D341Med (cell line): Measurements from ENCODE around the gene FGD2.
"Not testable (repeated sequence)": the region's sequence is repeated elsewhere in the genome, so short reads cannot be mapped to it uniquely, and the experiment has no call there.

Source experiments
- DNase-seq: peaks from one replicate; pipeline ENCODE4 v3.0.0; 2012; ENCODE audit warnings: low spot score

FGD2 gene

GRCh38 chr6:37058984-37059343, 53.5 kb downstream of the FGD2 start:
- not testable (repeated sequence) for DNase-seq

GRCh38 chr6:37059344-37060194, 54.1 kb downstream of the FGD2 start:
- DNase-seq: no peak

- DNase-seq: no peak
These were observed 54.7 kb downstream of the FGD2 start for GRCh38 chr6:37060195-37060559.

GRCh38 chr6:37061157-37061804, 55.8 kb downstream of the FGD2 start:
- DNase-seq: no peak

GRCh38 chr6:37062424-37062823, 57.0 kb downstream of the FGD2 start:
- no peak for DNase-seq

DNA sequence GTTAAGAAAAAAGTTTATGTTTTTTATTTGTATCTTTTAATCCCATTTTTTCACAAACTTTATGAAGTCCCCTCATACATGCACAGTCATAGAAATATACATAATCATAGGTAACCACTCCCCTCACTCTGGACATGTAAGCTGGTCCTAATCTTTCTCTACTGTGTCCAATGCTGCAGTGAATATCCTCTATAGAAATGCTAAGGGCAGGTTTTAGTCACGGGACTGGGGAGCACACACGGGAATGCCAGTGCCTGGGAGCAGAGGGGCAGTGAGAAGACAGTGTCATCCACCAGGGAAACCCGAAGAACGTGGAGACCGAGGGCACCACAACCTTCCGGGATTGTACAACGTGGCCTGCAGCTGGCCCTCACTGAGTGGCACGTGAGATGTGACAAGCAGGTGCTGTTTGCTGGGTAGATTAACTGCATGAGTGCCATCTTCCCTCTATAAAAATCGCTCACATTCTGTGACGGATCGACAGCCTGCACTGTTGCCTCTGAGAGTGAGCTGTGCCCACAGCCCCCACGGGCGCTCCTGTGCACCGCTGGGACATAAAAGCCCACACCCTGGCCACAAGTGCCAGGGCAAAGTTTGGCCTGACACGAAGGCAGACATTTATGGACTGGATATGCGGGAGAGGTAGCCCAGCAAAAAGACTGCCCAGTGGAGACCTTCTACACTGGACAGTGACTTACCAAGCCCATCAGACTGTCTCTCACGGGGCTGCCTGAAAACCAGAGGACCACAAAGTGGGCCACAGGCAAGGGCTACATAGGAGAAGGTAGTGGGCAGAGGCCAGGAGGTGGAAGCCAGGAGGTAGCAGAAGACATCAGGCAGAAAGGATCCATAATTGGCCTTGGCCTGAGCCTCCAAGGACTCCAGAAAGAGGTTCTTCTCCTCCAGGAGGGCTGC, 63.2 kb downstream of the FGD2 start:
- DNase-seq: no peak

GRCh38 chr6:37069639-37070038, 64.2 kb downstream of the FGD2 start:
- no peak for DNase-seq

DNA sequence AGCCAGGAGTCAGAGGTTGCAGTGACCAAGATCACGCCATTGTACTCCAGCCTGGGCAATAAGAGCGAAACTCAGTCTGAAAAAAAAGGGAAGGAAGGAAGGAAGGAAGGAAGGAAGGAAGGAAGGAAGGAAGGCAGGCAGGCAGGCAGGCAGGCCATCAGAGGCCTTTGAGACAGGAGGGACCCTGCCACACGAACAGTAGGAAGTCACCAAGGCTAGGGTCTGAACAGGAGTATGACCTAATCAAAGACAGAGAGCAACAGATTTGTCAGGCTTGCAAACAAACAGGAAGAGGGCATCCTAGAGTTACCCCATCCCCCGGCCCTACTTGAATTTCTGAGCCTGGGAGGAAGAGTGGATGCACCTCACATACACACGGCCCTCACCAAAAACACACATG, 67.1 kb downstream of the FGD2 start:
- DNase-seq: no peak

DNA sequence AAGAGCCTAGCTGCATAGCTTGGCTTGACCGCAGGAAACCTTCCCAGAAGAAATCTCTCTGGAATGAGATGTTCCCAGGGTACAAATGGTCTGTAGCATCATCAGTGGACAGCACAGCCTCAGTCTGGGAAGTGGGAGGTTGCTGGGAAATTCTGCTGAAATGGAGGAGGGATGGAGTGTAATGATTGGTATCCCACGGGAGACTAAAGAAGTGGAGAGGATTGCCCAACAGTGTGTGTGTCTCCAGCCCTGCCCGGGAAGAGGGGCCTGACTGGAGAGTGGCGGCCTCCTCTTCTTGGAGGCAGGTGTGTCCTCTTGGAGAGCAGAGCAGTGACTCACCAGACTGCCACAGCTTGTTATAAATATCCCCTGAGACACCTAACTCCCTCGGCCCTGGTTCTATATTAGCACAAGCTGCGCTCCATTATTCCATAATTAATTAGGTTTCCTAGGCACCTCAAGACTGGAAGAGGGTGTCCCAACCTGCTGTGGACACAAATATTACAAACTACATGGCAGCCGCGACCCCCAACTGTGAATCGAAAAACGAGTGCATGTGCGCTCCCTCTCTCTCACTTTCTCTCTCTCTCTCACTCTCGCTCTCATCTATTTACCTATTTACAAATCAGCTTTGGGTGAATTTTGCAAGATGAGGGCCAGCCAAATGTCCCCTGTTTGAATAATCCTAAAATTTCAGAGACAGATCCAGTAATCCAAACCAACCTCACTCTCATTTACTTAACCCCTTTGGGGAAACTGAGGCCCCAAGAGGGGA, 68.8 kb downstream of the FGD2 start:
- DNase-seq: no peak

GRCh38 chr6:37077191-37077904, 71.9 kb downstream of the FGD2 start:
- no peak for DNase-seq

- no peak for DNase-seq
These were observed 72.4 kb downstream of the FGD2 start for GRCh38 chr6:37077905-37078296.
